K562 (cell line): ENCODE data around the gene PTGIS. TPM values are rescaled to one million over a fixed set of nuclear protein-coding genes. Genes with fewer than 3 reads are reported as not detected.

Source experiments
- ATAC-seq: fragments of 200-7000 bp; cut with Tn5 transposase; 3 replicates; pipeline ENCODE4 v1.9.1; 2020; ENCODE audit warnings: moderate library complexity
- BruUV-seq: library from RNA; stranded (reverse); fragments of 400-500 nt; replicated peaks from 2 replicates; lab custom pipeline; 2021; lab: Mats Ljungman, UMichigan
- CTCF ChIA-PET: fragments of 300-600 bp; formaldehyde crosslinking; extraction: SDS; loops from one replicate; lab custom pipeline; 2021; ENCODE audit warnings: low intra/inter-chr PET ratio; lab: Yijun Ruan, JAX
- POLR2A ChIA-PET: fragments of 300-600, 350-650 bp; sonication (Branson Sonifier 250); formaldehyde crosslinking; extraction: SDS; loops from one replicate; lab custom pipeline; 2021; ENCODE audit warnings: antibody characterized with exemption, inconsistent platforms; lab: Yijun Ruan, JAX
- DNase-seq, 4 experiments: peaks; one replicate each; pipeline versions ENCODE4 v3.0.0 to v3.0.0-alpha.2; 2011 to 2018; ENCODE audit warnings: low spot score in 3 of 4, mixed read lengths in 3 of 4; ENCODE audit errors: extremely low read depth in 1 of 4
- FAIRE-seq: peaks from 2 replicates; lab custom pipeline; 2011; peaks lifted over from hg19 to GRCh38; lab: Jason Lieb, UNC
- H2AFZ ChIP-seq: 2 replicates; pipeline ENCODE4 v1.6.0; 2011; ENCODE audit warnings: low read depth, low read length, control low read depth, inconsistent platforms
- H3K27ac ChIP-seq: fragments of 200-600 bp; 3 replicates; pipeline ENCODE4 v1.8.0; 2011; ENCODE audit warnings: low read depth, mild to moderate bottlenecking, control low read depth, inconsistent platforms, low read length, moderate library complexity, mixed read lengths; ENCODE audit errors: extremely low read depth
- H3K27me3 ChIP-seq, 2 experiments: fragments of 300-600 bp in 1 of 2; 2 replicates in 1 of 2; 3 replicates in 1 of 2; pipeline versions ENCODE4 v1.6.0 to v1.8.0; 2011; ENCODE audit warnings: inconsistent platforms in 2 of 2, low read length in 2 of 2, mild to moderate bottlenecking in 1 of 2, mixed read lengths in 1 of 2, moderate library complexity in 1 of 2; ENCODE audit not compliant: control insufficient read depth in 2 of 2, insufficient read depth in 2 of 2
- H3K36me3 ChIP-seq: fragments of 300-600 bp; 3 replicates; pipeline ENCODE4 v1.8.0; 2011; ENCODE audit warnings: mild to moderate bottlenecking, low read length, inconsistent platforms; ENCODE audit not compliant: control insufficient read depth, insufficient read depth
- H3K4me1 ChIP-seq, 2 experiments: fragments of 200-600 bp in 1 of 2; replicated peaks in 1 of 2; 2 replicates in 1 of 2; 3 replicates in 1 of 2; pipeline versions ENCODE4 v1.5.1 to v1.8.0; 2011; ENCODE audit warnings: inconsistent platforms in 2 of 2, low read length in 2 of 2, mild to moderate bottlenecking in 1 of 2, mixed read lengths in 1 of 2, moderate library complexity in 1 of 2; ENCODE audit not compliant: control insufficient read depth in 2 of 2, insufficient read depth in 2 of 2
- H3K4me2 ChIP-seq: 2 replicates; pipeline ENCODE4 v1.6.1; 2011; ENCODE audit warnings: low read length, control low read depth, inconsistent platforms, mixed read lengths; ENCODE audit not compliant: insufficient read depth
- H3K4me3 ChIP-seq: fragments of 200-600 bp; sonication (generic), shearing (Covaris generic); 2 replicates; pipeline ENCODE4 v1.5.1; 2016; ENCODE audit warnings: control low read depth, inconsistent platforms
- H3K79me2 ChIP-seq: fragments of 200-600 bp; 3 replicates; pipeline ENCODE4 v1.8.0; 2011; ENCODE audit warnings: low read length, inconsistent platforms; ENCODE audit not compliant: control insufficient read depth, insufficient read depth
- H3K9ac ChIP-seq, 2 experiments: 2 replicates each; pipeline versions ENCODE4 v1.6.0 to v1.6.1; 2011; ENCODE audit warnings: low read depth in 2 of 2, low read length in 2 of 2, control low read depth in 1 of 2, inconsistent platforms in 1 of 2, mild to moderate bottlenecking in 1 of 2, mixed read lengths in 1 of 2; ENCODE audit not compliant: insufficient read depth in 1 of 2
- H3K9me1 ChIP-seq: one replicate; pipeline ENCODE4 v1.6.0; 2011; ENCODE audit warnings: inconsistent platforms, mild to moderate bottlenecking, low read length, moderate library complexity; ENCODE audit not compliant: control insufficient read depth, insufficient read depth
- H3K9me3 ChIP-seq: replicated peaks from 2 replicates; pipeline ENCODE4 v1.5.1; 2011; ENCODE audit warnings: low read depth, low read length, inconsistent platforms; ENCODE audit not compliant: control insufficient read depth, insufficient read depth
- H4K20me1 ChIP-seq: replicated peaks from 2 replicates; pipeline ENCODE4 v1.6.1; 2011; ENCODE audit warnings: low read length, inconsistent platforms, mixed read lengths; ENCODE audit not compliant: control insufficient read depth, insufficient read depth
- ASH1L ChIP-seq: fragments of 450-650 bp; IDR thresholded peaks from 2 replicates; pipeline ENCODE4 v1.6.1; 2018; ENCODE audit warnings: borderline replicate concordance, mild to moderate bottlenecking, low read depth; ENCODE audit not compliant: partially characterized antibody
- CBX3 ChIP-seq, 2 experiments: IDR thresholded peaks; 1 replicate in 1 of 2; 2 replicates in 1 of 2; pipeline ENCODE4 v1.6.1; 2012; ENCODE audit warnings: inconsistent platforms in 2 of 2, low read length in 2 of 2, borderline replicate concordance in 1 of 2, control low read depth in 1 of 2
- NCOA4 ChIP-seq: fragments of 450-650 bp; IDR thresholded peaks from 2 replicates; pipeline ENCODE4 v1.6.1; 2018; ENCODE audit warnings: mild to moderate bottlenecking; ENCODE audit not compliant: partially characterized antibody
- NR0B1 ChIP-seq: fragments of 450-650 bp; IDR thresholded peaks from one replicate; pipeline ENCODE4 v1.6.1; 2018; ENCODE audit warnings: mild to moderate bottlenecking, moderate library complexity; ENCODE audit not compliant: partially characterized antibody
- SMC3 ChIP-seq: conservative IDR thresholded peaks from 2 replicates; pipeline ENCODE4 v1.6.1; 2011; ENCODE audit warnings: low read depth, low read length, improper control_type of control experiment; ENCODE audit not compliant: insufficient read depth
- ZNF282 ChIP-seq: sonication (generic); formaldehyde crosslinking; IDR thresholded peaks from 2 replicates; pipeline ENCODE4 v1.8.1; 2023; ENCODE audit warnings: missing genetic modification reagents
- WGBS: fragments of 100-300 bp; shearing (Covaris generic); methylation state at CpG from one replicate; pipeline ENCODE4 v1.1.6; 2016; ENCODE audit warnings: low coverage, mixed read lengths; ENCODE audit not compliant: insufficient coverage; ENCODE audit errors: missing lambda C conversion rate; 5-methylcytosine and 5-hydroxymethylcytosine counted together
- in situ Hi-C: fragments of 300-500 bp; cut with MboI; formaldehyde crosslinking; loops from 4 replicates; pipeline ENCODE4 v1.15.0; 2018; ENCODE audit warnings: inconsistent platforms, mixed read lengths
- intact Hi-C: fragments of 100-400 bp; cut with micrococcal nuclease; formaldehyde crosslinking; loops from 2 replicates; pipeline ENCODE4 v1.14.2; 2022
- polyA plus RNA-seq, 8 experiments: library from polyadenylated mRNA; depleted of rRNA in 4 of 8; stranded (reverse) in 5 of 8; unstranded in 3 of 8; fragments of >200 nt; fragmentation: Nextera tagmentation in 2 of 8; fragmentation: Illumina TruSeq in 1 of 8; extraction: Ambion mirVana in 2 of 8; extraction: Trizol in 1 of 8; gene quantifications; 2 replicates each; pipeline versions ENCODE4 v1.2.1 to v1.2.3, GENCODE V29; 2011 to 2014; ENCODE audit warnings: inconsistent platforms in 1 of 8, missing spikeins in 1 of 8
- total RNA-seq, 7 experiments: library from RNA; depleted of rRNA in 6 of 7; stranded (reverse); fragments of >200 nt in 6 of 7; fragmentation: Illumina TruSeq in 2 of 7; extraction: Trizol in 2 of 7; gene quantifications; 2 replicates each; pipeline versions ENCODE4 v1.2.1 to v1.2.3, GENCODE V29; 2011 to 2021; ENCODE audit warnings: low replicate concordance in 1 of 7

Gene PTGIS
- total and polyA plus RNA-seq, 9 of the 15 experiments (the other 6 are each of a cell fraction or from before 2014, with no cell fraction given): not detected

DNA sequence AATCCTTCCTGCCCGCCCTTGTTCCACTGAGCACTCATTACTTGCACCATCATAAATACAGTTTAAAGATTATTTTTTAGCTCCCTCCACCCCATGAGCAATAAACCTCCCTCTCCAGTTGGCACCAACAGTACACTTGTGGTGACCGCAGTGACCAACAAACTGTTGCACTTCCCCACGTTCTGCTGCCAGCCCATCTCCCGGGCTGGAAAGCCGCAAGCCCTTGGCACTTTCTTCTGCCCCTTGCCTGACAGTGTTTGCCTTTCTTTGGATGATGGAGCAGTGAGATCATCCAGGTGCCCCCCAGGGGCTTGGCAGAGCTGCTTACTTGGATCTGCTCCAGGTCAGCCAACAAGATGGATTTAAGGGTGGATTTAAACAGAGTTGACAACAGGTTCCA lies 107.0 kb downstream of the PTGIS start (continued):
- TF ChIP-seq NCOA4 (no peak), SMC3 (no peak), ZNF282 (CRISPR knock-in tag) (no peak)

- H3K79me2 ChIP-seq: no peaks in the 10 kb centered on the region
- TF ChIP-seq ASH1L (no peak), NR0B1 (no peak), CBX3 (IDR thresholded peaks at IDR 0.05; ENCODE audit: borderline replicate concordance in 1 of 2, low read length in 2 of 2) (no peak)
- intact Hi-C loops (no loop called here), in situ Hi-C loops (no loop called here)
- H3K9ac ChIP-seq: no peak overlapping the region
- H3K4me2 ChIP-seq: no peak overlapping the region
- no TSS peak for BruUV-seq
- CTCF ChIA-PET: no interaction called here
- ATAC-seq (no peak), FAIRE-seq (no peak), DNase-seq (no peak)
- H3K9me1 ChIP-seq: no peaks in the 10 kb centered on the region
- H4K20me1 ChIP-seq: no peaks in the 10 kb centered on the region
- no peak overlapping the region for H2AFZ ChIP-seq
- no peaks in the 10 kb centered on the region for H3K9me3 ChIP-seq
- H3K27me3 ChIP-seq: peaks cover 23 to 65% of the 10 kb centered on the region in 2 experiments; a peak in 4 of 5 replicates
- no peak overlapping the region for H3K4me3 ChIP-seq
- POLR2A ChIA-PET: no interaction called here
- no peaks in the 10 kb centered on the region for H3K36me3 ChIP-seq
- WGBS: 3% methylated on average over 6 of the region's 6 CpGs
- H3K4me1 ChIP-seq: no peaks in the 10 kb centered on the region
- no peak overlapping the region for H3K27ac ChIP-seq
Measured at GRCh38 chr20:49460131-49460530, 107.8 kb downstream of the PTGIS start.
